OCI-LY1 (cell line): ENCODE data around the gene KLK7.

ENCODE experiments used
- H2AFZ ChIP-seq: fragments of 200-600 bp; sonication (generic), shearing (Covaris generic); 2 replicates; pipeline ENCODE4 v1.6.0; 2014; ENCODE audit warnings: antibody characterized with exemption, mild to moderate bottlenecking, low read length
- H3F3A ChIP-seq: fragments of 200-600 bp; sonication (generic), shearing (Covaris generic); 2 replicates; pipeline ENCODE4 v1.6.0; 2014; ENCODE audit warnings: mild to moderate bottlenecking, antibody characterized with exemption, low read length, moderate library complexity; ENCODE audit not compliant: insufficient read depth
- H3K27ac ChIP-seq: fragments of 200-600 bp; sonication (generic); 2 replicates; pipeline ENCODE4 v1.5.1; 2014; ENCODE audit warnings: low read length, mixed run types, mild to moderate bottlenecking, low read depth; ENCODE audit not compliant: poor library complexity, severe bottlenecking
- H3K27me3 ChIP-seq: fragments of 200-600 bp; sonication (generic); 2 replicates; pipeline ENCODE4 v1.6.0; 2014; ENCODE audit warnings: antibody characterized with exemption, mild to moderate bottlenecking, low read length, moderate library complexity; ENCODE audit not compliant: insufficient read depth
- H3K36me3 ChIP-seq: fragments of 200-600 bp; sonication (generic); 2 replicates; pipeline ENCODE4 v1.6.1; 2014; ENCODE audit warnings: mild to moderate bottlenecking, antibody characterized with exemption, low read length, moderate library complexity, mixed read lengths; ENCODE audit not compliant: insufficient read depth
- H3K4me1 ChIP-seq: fragments of 200-600 bp; sonication (generic); 2 replicates; pipeline ENCODE4 v1.5.1; 2014; ENCODE audit warnings: mild to moderate bottlenecking, low read length, moderate library complexity; ENCODE audit not compliant: insufficient read depth, severe bottlenecking
- H3K4me2 ChIP-seq: fragments of 200-600 bp; sonication (generic), shearing (Covaris generic); 2 replicates; pipeline ENCODE4 v1.6.1; 2014; ENCODE audit warnings: low read length
- H3K4me3 ChIP-seq: fragments of 200-600 bp; sonication (generic); 2 replicates; pipeline ENCODE4 v1.5.1; 2014; ENCODE audit warnings: low read length, low read depth, mild to moderate bottlenecking, mixed read lengths; ENCODE audit not compliant: poor library complexity, severe bottlenecking
- H3K79me2 ChIP-seq: fragments of 200-600 bp; shearing (Covaris generic); 2 replicates; pipeline ENCODE4 v1.6.1; 2016; ENCODE audit warnings: mixed run types, low read length, mixed read lengths; ENCODE audit not compliant: insufficient read depth
- H3K9ac ChIP-seq: fragments of 200-600 bp; sonication (generic), shearing (Covaris generic); 2 replicates; pipeline ENCODE4 v1.6.1; 2014; ENCODE audit warnings: mild to moderate bottlenecking, low read length, mixed read lengths
- H3K9me2 ChIP-seq: fragments of 200-600 bp; sonication (generic), shearing (Covaris generic); 2 replicates; pipeline ENCODE4 v1.6.1; 2014; ENCODE audit warnings: low read depth, mild to moderate bottlenecking, low read length, mixed read lengths
- H3K9me3 ChIP-seq: fragments of 200-600 bp; shearing (Covaris generic); 2 replicates; pipeline ENCODE4 v1.6.1; 2014; ENCODE audit warnings: low read length, mixed read lengths
- H4K20me1 ChIP-seq: fragments of 200-600 bp; sonication (generic), shearing (Covaris generic); 2 replicates; pipeline ENCODE4 v1.6.0; 2016; ENCODE audit warnings: mild to moderate bottlenecking, low read length; ENCODE audit not compliant: insufficient read depth
- CTCF ChIP-seq: fragments of 200-600 bp; sonication (generic), shearing (Covaris generic); IDR thresholded peaks from 2 replicates; pipeline ENCODE4 v1.5.1; 2017; ENCODE audit warnings: mild to moderate bottlenecking, antibody characterized with exemption, low read length, moderate library complexity, mixed read lengths
- EZH2 ChIP-seq: fragments of 200-600 bp; sonication (generic), shearing (Covaris generic); IDR thresholded peaks from 2 replicates; pipeline ENCODE4 v1.8.0; 2017; ENCODE audit warnings: borderline replicate concordance, mixed run types, mild to moderate bottlenecking, antibody characterized with exemption, low read length, moderate library complexity, mixed read lengths

The KLK7 gene

GRCh38 chr19:50968716-50969412, 14.9 kb downstream of the KLK7 start:
- H4K20me1 ChIP-seq, result no peaks in the 10 kb centered on the region
- H3K4me3 ChIP-seq, result no peak overlapping the region
- H3K9me3 ChIP-seq, result no peaks in the 10 kb centered on the region
- H3K9me2 ChIP-seq, result no peaks in the 10 kb centered on the region
- no peak overlapping the region for H3K4me2 ChIP-seq
- no peaks in the 10 kb centered on the region for H3K4me1 ChIP-seq
- no peak overlapping the region for H2AFZ ChIP-seq
- H3K9ac ChIP-seq, result no peak overlapping the region
- no peaks in the 10 kb centered on the region for H3F3A ChIP-seq
- H3K27me3 ChIP-seq, result no peaks in the 10 kb centered on the region
- TF ChIP-seq EZH2 (no peak), CTCF (no peak)
- no peak overlapping the region for H3K27ac ChIP-seq
- no peaks in the 10 kb centered on the region for H3K79me2 ChIP-seq
- no peaks in the 10 kb centered on the region for H3K36me3 ChIP-seq

- Histone ChIP-seq H3K9me2 (no peaks in the 10 kb centered on the region), H2AFZ (no peak overlapping the region), H3K36me3 (no peaks in the 10 kb centered on the region), H3K4me2 (no peak overlapping the region), H3F3A (no peaks in the 10 kb centered on the region), H4K20me1 (no peaks in the 10 kb centered on the region), H3K9me3 (no peaks in the 10 kb centered on the region), H3K79me2 (no peaks in the 10 kb centered on the region), H3K4me3 (no peak overlapping the region), H3K27me3 (no peaks in the 10 kb centered on the region), H3K9ac (no peak overlapping the region), H3K27ac (no peak overlapping the region), H3K4me1 (no peaks in the 10 kb centered on the region)
- TF ChIP-seq EZH2 (no peak), CTCF (no peak)
These were observed 15.6 kb downstream of the KLK7 start for GRCh38 chr19:50967929-50968715.

- Histone ChIP-seq H3K36me3 (no peaks in the 10 kb centered on the region), H3K79me2 (no peaks in the 10 kb centered on the region), H2AFZ (no peak overlapping the region), H3K9me2 (no peaks in the 10 kb centered on the region), H3K4me2 (no peak overlapping the region), H3K27ac (no peak overlapping the region), H4K20me1 (no peaks in the 10 kb centered on the region), H3F3A (no peaks in the 10 kb centered on the region), H3K9me3 (no peaks in the 10 kb centered on the region), H3K4me1 (no peaks in the 10 kb centered on the region), H3K9ac (no peak overlapping the region), H3K4me3 (no peak overlapping the region), H3K27me3 (no peaks in the 10 kb centered on the region)
- TF ChIP-seq EZH2, result no peak
- no peak for TF ChIP-seq CTCF
These were observed 19.5 kb downstream of the KLK7 start for GRCh38 chr19:50964266-50964665.
